ACC112 (cell line): ENCODE results near the gene KLHL18.
A peak's percentile ranks its signal among the peaks of the same experiment; 100 is the strongest.
"Not testable (repeated sequence)": the region's sequence is repeated elsewhere in the genome, so short reads cannot be mapped to it uniquely, and the experiment has no call there.

Experiments
- H2AFZ ChIP-seq: fragments of 200-600 bp; sonication (generic); one replicate; pipeline ENCODE4 v1.6.0; 2017; ENCODE audit warnings: antibody characterized with exemption, low read length; ENCODE audit not compliant: unreplicated experiment
- H3K27ac ChIP-seq: fragments of 200-600 bp; sonication (generic); 2 replicates; pipeline ENCODE4 v1.5.1; 2014; ENCODE audit warnings: low read depth, mild to moderate bottlenecking, antibody characterized with exemption, low read length, moderate library complexity
- H3K27me3 ChIP-seq: fragments of 200-600 bp; sonication (generic); 2 replicates; pipeline ENCODE4 v1.6.1; 2014; ENCODE audit warnings: mild to moderate bottlenecking, antibody characterized with exemption, low read length, moderate library complexity, mixed read lengths; ENCODE audit not compliant: insufficient read depth
- H3K36me3 ChIP-seq: fragments of 200-600 bp; sonication (generic); 2 replicates; pipeline ENCODE4 v1.6.1; 2016; ENCODE audit warnings: mild to moderate bottlenecking, antibody characterized with exemption, low read length, moderate library complexity, mixed read lengths; ENCODE audit not compliant: insufficient read depth
- H3K4me1 ChIP-seq: fragments of 200-600 bp; sonication (generic); one replicate; pipeline ENCODE4 v1.6.1; 2016; ENCODE audit warnings: low read length, mixed read lengths; ENCODE audit not compliant: insufficient read depth, unreplicated experiment, control insufficient read depth
- H3K4me3 ChIP-seq: fragments of 200-600 bp; sonication (generic); 2 replicates; pipeline ENCODE4 v1.5.1; 2014; ENCODE audit warnings: mild to moderate bottlenecking, low read depth, low read length
- H3K79me2 ChIP-seq: fragments of 200-600 bp; sonication (generic); one replicate; pipeline ENCODE4 v1.6.0; 2016; ENCODE audit warnings: low read length; ENCODE audit not compliant: control insufficient read depth, unreplicated experiment, insufficient read depth

KLHL18 gene

DNA sequence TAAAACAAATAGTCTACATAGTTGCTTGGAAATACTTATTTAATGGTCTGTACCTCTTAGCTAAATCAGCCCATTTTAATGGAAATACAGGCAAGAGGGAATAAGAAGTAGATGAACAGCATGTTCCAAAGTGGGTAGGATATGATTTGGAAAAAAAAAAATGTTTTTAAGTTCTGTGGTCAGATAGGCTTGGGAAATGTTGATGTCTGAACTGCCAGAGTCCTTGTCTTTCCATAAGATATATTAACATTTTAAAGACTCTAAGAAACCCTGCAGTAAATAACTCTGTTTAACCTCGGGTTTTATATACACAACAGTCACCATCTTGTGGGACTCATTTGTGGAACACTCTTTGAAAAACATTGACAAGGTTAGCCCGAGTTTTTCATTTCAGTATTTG lies 58.1 kb downstream of the KLHL18 start:
- no peak overlapping the region for H2AFZ ChIP-seq
- no peak overlapping the region for H3K4me3 ChIP-seq
- no peaks in the 10 kb centered on the region for H3K27me3 ChIP-seq
- H3K36me3 ChIP-seq, result peaks cover 4% of the 10 kb centered on the region; the same call in 1 of the 2 replicates
- H3K79me2 ChIP-seq, result no peaks in the 10 kb centered on the region
- H3K4me1 ChIP-seq, result no peaks in the 10 kb centered on the region
- H3K27ac ChIP-seq, result no peak overlapping the region

DNA sequence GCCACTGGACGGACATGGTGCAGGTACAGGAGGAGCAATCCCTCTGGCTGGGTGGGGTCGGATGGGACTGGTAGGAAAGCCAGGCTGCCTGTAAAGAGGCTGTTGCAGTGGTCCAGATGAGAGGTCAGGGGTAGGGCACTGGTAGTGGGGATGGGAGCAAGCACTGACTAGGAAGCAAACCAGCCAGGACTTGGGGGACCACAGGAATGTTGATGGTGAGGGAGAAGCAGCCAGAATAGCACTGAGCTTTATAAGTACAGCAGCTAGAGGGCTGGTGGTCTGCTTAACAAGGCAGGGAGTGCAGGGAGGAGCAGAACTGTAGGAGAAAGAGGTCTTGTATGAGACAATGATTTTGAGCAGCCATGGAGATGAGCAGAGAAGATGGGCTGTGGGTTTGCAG lies 59.4 kb downstream of the KLHL18 start:
- Histone ChIP-seq H2AFZ (no peak overlapping the region), H3K4me1 (peaks cover 7% of the 10 kb centered on the region), H3K79me2 (no peaks in the 10 kb centered on the region), H3K27ac (no peak overlapping the region), H3K4me3 (no peak overlapping the region), H3K36me3 (no peaks in the 10 kb centered on the region), H3K27me3 (no peaks in the 10 kb centered on the region)

DNA sequence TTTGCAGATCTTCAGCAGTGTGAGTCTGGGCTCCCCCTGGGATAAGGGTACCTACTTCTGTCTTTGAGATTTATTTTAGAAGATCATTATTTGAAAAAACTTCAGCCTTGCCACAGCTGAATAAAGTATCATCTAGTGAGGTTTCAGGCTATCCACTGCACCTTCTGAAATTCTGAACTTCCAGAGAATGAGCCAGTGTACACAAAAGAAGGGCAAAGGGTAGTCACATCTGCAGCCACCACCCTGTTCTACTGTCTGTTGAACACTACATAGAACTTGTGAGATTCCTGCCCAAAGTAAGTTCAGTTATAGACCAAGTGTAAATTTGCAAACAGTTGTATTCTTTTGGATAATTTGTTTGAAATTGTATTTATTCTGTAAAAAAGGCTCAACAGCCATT lies 60.1 kb downstream of the KLHL18 start:
- H2AFZ ChIP-seq, result no peak overlapping the region
- H3K27ac ChIP-seq, result no peak overlapping the region
- H3K36me3 ChIP-seq, result no peaks in the 10 kb centered on the region
- no peak overlapping the region for H3K4me3 ChIP-seq
- no peaks in the 10 kb centered on the region for H3K79me2 ChIP-seq
- H3K27me3 ChIP-seq, result no peaks in the 10 kb centered on the region
- H3K4me1 ChIP-seq, result peaks cover 7% of the 10 kb centered on the region

DNA sequence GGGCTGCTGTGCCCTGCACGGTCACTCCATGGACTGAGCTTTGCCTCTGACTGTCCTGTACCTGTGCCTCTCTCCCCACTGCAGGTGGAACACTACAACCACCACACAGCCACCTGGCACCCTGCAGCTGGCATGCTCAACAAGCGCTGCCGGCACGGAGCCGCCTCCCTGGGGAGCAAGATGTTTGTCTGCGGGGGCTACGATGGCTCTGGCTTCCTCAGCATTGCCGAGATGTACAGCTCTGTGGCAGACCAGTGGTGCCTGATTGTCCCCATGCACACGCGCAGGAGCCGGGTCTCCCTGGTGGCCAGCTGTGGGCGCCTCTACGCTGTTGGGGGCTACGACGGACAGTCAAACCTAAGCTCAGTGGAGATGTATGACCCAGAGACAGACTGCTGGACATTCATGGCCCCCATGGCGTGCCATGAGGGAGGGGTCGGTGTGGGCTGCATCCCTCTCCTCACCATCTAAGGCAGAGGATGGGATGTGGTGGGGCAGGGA lies 60.8 kb downstream of the KLHL18 start:
- Histone ChIP-seq H3K27ac (no peak overlapping the region), H3K79me2 (no peaks in the 10 kb centered on the region), H3K36me3 (no peaks in the 10 kb centered on the region), H2AFZ (no peak overlapping the region), H3K4me3 (no peak overlapping the region), H3K4me1 (peaks cover 7% of the 10 kb centered on the region), H3K27me3 (no peaks in the 10 kb centered on the region)

DNA sequence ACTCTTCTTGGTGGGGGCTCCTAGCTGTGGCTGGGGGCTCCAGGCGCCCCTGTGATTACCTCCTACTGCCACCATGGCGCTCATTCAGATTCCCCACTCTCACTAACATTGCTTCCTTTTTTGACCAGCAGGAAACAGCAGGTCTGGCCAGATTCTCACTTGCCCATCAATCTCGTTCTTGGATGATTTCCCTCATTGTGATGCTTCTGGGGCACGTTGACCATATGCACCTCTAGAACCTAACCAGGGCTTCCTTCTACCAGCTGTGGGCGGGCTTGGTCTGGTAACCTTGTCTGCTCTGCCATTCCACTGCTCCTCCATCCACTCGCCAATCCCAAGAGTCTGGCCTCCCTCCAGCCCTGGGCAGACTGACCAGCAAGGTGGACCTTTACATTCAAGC lies 62.2 kb downstream of the KLHL18 start:
- Histone ChIP-seq H3K79me2 (no peaks in the 10 kb centered on the region), H3K36me3 (no peaks in the 10 kb centered on the region), H3K27ac (no peak overlapping the region), H3K4me1 (peaks cover 7% of the 10 kb centered on the region), H3K4me3 (no peak overlapping the region), H2AFZ (no peak overlapping the region), H3K27me3 (no peaks in the 10 kb centered on the region)

DNA sequence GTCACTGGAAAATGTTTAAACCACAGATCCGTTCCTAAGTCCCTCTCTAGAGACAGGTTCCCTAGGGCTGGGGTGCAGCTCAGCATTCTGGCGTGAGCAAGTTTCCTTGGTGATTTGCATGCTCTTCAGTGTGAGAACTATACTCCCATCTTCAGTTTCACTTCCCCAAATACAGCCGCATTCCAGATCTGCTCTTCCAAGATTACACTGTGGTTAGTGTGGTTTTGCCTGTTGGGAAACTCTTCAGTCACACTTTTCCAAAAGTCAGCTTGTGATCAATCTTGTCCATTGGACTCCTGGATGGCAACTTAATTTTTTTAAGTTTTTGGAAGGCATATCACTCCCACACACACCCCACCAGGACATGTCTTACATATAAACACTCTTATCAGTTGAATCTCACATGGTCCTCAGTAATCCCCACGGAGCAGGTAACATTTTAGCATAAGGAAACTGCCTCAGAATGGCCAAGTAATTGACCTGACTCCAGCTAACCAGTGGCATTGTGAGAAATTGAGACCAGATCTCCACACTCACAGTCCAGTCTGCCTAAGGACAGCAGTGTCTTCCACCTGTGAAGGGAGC lies 64.6 kb downstream of the KLHL18 start:
- 0 out of 2 replicates have a peak overlapping the region, but pooled peaks have one; percentile 11 for H3K27ac ChIP-seq
- H2AFZ ChIP-seq, result no peak overlapping the region
- no peaks in the 10 kb centered on the region for H3K36me3 ChIP-seq
- no peak overlapping the region for H3K4me3 ChIP-seq
- H3K4me1 ChIP-seq, result peaks cover 7% of the 10 kb centered on the region
- H3K79me2 ChIP-seq, result no peaks in the 10 kb centered on the region
- H3K27me3 ChIP-seq, result no peaks in the 10 kb centered on the region

DNA sequence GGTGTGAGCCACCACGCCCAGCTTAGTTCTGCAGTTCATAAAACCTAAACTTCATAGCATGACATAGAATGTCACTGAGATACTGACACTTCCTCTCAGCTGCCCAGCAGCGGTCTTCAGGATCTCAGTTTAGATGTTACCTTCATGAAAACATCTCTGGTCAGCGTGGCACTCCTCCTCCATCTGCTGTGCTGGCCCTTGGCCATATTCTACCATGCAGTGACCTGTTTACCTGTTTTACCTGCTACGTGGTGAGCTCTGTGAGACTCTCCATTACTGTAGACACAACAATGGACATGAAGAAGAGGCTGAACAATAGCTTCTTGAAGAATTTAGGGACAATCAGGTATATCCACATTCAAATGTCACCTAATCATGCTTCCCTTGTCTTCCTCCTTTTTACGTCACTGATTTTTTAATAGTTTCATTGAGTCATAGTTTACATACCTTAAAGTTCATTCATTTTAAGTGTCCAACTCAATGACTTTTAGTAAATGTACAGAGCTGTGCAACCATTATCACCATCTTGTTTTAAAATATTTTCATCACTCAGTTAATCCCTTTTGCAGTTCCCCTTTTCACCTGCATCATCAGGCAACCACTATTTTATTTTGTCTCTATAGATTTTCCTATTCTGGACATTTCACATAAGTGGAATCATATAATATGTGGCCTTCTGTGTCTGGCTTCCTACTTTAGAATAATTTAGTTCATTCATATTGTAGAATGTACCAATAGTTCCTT lies 65.8 kb downstream of the KLHL18 start:
- no peak overlapping the region for H2AFZ ChIP-seq
- no peak overlapping the region for H3K27ac ChIP-seq
- H3K4me3 ChIP-seq, result no peak overlapping the region

DNA sequence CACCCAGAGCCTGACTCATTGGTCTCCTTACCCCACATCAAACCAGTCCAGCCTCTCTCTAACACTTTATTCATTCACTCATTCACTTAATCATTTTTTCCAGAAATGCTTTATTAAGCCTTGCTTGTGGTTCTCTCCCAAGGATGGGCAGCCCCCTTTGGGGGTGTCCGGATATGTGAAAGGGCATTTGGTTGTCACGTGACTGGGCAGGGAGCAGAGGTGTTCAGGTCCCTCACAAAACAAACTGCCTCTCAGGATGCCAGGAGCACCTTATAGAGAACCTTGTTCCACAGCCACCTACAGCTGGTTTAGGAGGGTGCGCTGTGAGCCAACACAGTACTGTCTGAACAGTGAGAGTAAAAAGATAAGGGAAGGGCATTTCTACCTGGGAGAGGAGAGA lies 72.3 kb downstream of the KLHL18 start:
- Histone ChIP-seq H3K27me3 (no peaks in the 10 kb centered on the region), H3K4me1 (no peaks in the 10 kb centered on the region), H3K79me2 (no peaks in the 10 kb centered on the region), H3K36me3 (no peaks in the 10 kb centered on the region), H3K27ac (no peak overlapping the region), H2AFZ (no peak overlapping the region), H3K4me3 (no peak overlapping the region)

More for the DNA sequence above, 65.8 kb downstream of the KLHL18 start:
- peaks cover 7% of the 10 kb centered on the region for H3K4me1 ChIP-seq
- no peaks in the 10 kb centered on the region for H3K36me3 ChIP-seq
- H3K79me2 ChIP-seq, result no peaks in the 10 kb centered on the region
- H3K27me3 ChIP-seq, result no peaks in the 10 kb centered on the region

DNA sequence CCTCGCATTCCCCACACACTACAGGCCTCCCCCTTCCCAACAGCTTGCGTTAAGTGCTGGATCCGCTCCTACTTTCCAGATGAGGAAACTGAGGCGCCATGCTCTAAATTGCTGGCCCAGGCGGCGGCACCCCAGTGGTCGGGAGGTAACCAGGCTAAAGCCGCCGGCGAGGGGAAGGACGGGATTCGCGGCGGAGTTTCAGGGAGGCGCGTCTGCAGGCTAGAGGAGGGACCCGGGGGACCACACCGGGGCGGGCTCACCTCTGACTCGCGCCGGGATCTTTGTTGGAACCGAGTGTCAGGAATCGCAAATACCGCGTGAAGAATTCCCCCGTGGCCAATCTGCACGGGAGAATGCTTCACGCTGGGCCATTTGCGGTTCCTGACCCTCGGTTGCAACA lies 73.5 kb downstream of the KLHL18 start:
- no peak overlapping the region for H3K27ac ChIP-seq
- H3K4me3 ChIP-seq, result no peak overlapping the region
- H2AFZ ChIP-seq, result no peak overlapping the region
- H3K4me1 ChIP-seq, result no peaks in the 10 kb centered on the region
- H3K27me3 ChIP-seq, result no peaks in the 10 kb centered on the region
- no peaks in the 10 kb centered on the region for H3K79me2 ChIP-seq
- H3K36me3 ChIP-seq, result no peaks in the 10 kb centered on the region

DNA sequence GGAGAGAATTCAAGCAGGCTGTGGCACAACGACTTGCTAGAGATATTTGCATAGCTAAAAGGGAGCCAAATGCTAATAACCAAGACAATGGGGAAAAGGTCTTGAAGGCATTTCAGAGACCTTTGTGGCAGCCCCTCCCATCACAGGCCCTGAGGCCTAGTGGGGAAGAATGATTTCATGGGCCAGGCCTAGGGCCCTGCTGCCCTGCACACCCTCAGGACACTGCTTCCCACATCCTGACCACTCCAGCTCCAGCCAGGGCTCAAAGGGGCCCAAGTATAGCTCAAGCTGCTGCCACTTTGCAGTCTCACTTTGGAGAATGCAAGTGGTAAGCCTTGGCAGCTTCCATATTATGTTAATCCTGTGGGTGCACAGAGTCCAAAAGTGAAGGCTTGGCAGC lies 76.6 kb downstream of the KLHL18 start:
- Histone ChIP-seq H3K27me3 (no peaks in the 10 kb centered on the region), H3K4me3 (no peak overlapping the region), H2AFZ (no peak overlapping the region), H3K36me3 (no peaks in the 10 kb centered on the region), H3K27ac (no peak overlapping the region), H3K79me2 (no peaks in the 10 kb centered on the region), H3K4me1 (no peaks in the 10 kb centered on the region)

DNA sequence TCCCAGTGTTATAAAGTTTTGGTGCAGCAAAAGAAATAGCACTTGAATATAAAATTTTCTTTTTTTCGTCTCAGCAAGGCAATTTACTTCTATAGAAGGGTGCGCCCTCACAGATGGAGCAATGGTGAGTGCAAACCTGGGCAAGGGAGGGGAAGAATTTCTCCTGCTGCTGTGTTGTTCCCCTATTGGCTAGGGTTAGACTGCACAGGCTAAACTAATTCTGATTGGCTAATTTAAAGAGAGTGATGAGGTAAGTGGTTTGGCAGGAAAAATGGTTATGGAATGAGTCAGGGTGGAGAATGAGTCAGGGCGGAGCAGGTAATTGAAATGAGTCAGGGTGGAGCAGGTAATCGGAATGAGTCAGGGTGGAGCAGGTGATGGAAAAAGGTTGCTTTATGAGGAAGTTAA lies 77.4 kb downstream of the KLHL18 start:
- not testable (repeated sequence) for H3K79me2 ChIP-seq, H2AFZ ChIP-seq, H3K36me3 ChIP-seq, H3K4me3 ChIP-seq, H3K27ac ChIP-seq, H3K4me1 ChIP-seq, H3K27me3 ChIP-seq
